ENCODE measurements around the gene ROBO1.

- TF ChIP-seq CTCF (IDR thresholded peaks at IDR 0.05; ENCODE audit: borderline replicate concordance, extremely low read depth, low read length, poor library complexity, severe bottlenecking) (no peak), EZH2 (IDR thresholded peaks at IDR 0.05; ENCODE audit: borderline replicate concordance, low read depth, low read length, severe bottlenecking) (no peak)
These were observed 693.2 kb downstream of the ROBO1 start for GRCh38 chr3:79074558-79074957.
